ENCODE results near the gene RASSF5.
"Not testable (repeated sequence)": the region's sequence is repeated elsewhere in the genome, so short reads cannot be mapped to it uniquely, and the experiment has no call there.

RASSF5 gene

DNA sequence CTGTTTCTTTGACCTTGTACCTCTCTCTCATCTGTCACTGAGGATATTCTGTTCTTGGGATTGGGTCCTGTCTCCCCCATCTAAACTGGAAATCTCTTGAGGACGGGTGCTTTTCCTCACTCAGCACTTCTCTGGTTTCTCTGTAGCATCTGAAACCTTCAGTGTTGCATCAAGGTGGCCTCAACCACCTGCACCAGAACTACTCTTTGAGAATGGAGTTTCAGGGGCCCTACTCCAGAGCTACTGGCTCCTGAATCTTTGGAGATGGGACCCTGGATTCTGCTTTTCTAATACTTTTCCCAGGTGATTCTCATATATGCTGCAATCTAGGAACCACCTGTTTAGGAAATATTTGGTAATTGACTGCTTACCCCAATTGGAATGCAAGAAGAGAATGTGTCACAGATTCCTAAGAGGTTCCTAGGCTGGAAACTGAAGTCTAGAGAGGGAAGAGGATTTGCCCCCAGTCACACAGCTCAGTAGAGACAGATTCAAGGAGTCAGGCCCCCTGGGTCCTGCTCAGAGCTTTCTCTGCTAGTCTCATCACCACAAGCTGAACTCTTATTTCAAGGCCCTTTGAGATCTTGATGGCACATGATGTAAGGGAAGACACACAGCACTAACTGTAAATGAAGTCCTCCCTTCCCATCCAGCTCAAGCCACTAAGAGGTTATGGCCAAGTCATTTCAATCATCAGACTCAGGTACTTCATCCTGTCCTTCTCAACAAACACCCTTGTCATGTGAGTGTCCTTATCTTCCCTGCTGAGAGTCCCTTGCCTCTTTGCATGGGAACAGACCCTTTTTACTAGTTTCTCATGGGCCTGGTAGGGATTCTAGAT, 56.3 kb downstream of the RASSF5 start:
- no peak for FAIRE-seq

DNA sequence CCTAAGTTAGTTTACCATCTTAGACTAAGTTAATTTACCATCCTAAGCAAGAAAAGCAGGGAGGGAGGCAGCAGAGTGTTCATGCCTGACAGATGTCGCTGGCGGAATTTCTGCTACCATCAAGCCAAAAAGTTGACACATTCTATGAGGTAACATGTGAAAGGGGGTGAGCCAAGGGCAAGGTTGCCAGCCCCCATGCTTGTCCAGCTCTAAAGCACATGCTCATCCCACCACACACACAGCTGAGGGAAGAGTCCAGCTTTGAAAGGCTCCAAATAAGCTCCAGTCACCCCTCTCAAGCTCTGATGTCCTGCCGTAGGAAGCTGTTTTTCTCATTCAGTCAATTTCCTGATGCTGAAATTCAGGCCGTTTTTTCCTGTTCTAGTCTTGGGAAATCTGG, 58.7 kb downstream of the RASSF5 start:
- no peak for DNase-seq (ENCODE audit: insufficient read length, low spot score)
- no peak for FAIRE-seq

More for the DNA sequence above, 56.3 kb downstream of the RASSF5 start:
- DNase-seq (ENCODE audit: insufficient read length, low spot score), result no peak

- FAIRE-seq (no peak), DNase-seq (ENCODE audit: insufficient read length, low spot score) (no peak)
Measured at GRCh38 chr1:206566999-206567398, 59.7 kb downstream of the RASSF5 start.

DNA sequence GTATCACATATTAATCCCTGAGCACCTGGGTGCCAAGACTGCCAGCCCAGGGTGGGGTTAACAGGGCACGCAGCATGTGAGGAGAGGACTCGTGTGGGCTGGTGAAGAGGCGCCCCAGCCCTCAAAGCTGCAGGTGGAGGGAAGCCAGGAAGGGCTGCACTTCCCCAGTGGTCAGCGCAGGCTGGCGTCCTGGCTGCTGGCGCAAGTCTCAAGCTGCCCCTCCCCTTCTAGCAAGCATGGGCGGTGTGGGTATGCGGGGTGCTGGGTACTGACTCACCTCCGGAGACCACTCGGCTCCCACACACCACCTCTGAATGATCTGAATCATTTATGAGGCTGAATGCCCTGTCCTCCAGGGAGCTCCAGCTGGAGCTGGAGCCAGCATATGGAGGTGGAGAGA, 60.9 kb downstream of the RASSF5 start:
- no peak for FAIRE-seq
- no peak for DNase-seq (ENCODE audit: insufficient read length, low spot score)

DNA sequence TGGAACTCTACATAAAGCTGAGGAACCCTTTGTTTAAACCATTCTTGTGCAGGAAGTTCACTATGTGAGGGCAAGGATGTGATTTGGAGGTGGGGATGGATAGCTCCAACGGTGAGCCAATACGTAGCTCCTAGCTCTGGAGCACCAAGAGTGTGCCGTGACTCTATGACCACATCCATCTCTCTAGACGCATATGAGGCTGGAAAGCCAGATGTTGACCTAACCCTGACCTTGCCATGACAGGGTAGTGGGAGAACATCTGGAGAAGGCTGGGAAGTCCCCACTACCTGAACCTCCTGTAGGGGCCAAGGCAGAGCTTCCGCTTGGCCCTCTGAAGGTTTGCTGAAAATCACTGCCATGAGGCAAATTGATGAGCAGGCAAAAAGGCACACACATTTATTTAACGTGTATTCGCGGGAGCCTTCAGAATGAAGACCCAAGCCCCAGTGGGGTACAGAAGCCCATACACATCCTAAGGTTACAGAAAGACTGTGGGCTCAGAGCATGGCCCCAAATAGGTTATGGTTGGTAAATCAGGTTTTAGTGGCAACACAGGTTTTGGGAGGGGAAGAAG, 61.5 kb downstream of the RASSF5 start:
- DNase-seq (ENCODE audit: insufficient read length, low spot score) (no peak), FAIRE-seq (no peak)

- FAIRE-seq (no peak), DNase-seq (ENCODE audit: insufficient read length, low spot score) (no peak)
Measured at GRCh38 chr1:206569556-206569955, 62.2 kb downstream of the RASSF5 start.

GRCh38 chr1:206570529-206570928, 63.2 kb downstream of the RASSF5 start:
- FAIRE-seq (no peak), DNase-seq (ENCODE audit: insufficient read length, low spot score) (no peak)

GRCh38 chr1:206572835-206573234, 65.5 kb downstream of the RASSF5 start:
- DNase-seq (ENCODE audit: insufficient read length, low spot score) (no peak), FAIRE-seq (no peak)

DNA sequence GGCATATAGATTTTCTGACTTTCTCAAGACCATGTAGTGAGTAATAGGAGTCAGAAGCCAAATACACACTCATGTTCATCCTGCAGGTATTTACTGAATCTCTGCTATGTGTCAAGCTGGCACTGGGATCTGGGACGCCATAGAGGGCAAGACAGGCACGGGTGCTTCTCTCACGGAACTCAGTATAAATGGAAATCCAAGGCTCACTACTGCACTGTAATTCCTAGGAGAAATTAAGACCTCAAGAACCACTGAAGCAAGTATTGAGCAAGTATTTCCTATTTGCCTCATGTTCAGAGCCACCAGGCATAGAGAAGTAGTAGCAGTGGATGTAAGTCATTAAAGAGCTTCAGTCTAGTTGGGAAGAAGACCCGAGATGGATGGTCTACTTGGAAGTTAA, 66.0 kb downstream of the RASSF5 start:
- FAIRE-seq (no peak), DNase-seq (ENCODE audit: insufficient read length, low spot score) (no peak)

GRCh38 chr1:206573762-206574161, 66.4 kb downstream of the RASSF5 start:
- no peak for FAIRE-seq

DNA sequence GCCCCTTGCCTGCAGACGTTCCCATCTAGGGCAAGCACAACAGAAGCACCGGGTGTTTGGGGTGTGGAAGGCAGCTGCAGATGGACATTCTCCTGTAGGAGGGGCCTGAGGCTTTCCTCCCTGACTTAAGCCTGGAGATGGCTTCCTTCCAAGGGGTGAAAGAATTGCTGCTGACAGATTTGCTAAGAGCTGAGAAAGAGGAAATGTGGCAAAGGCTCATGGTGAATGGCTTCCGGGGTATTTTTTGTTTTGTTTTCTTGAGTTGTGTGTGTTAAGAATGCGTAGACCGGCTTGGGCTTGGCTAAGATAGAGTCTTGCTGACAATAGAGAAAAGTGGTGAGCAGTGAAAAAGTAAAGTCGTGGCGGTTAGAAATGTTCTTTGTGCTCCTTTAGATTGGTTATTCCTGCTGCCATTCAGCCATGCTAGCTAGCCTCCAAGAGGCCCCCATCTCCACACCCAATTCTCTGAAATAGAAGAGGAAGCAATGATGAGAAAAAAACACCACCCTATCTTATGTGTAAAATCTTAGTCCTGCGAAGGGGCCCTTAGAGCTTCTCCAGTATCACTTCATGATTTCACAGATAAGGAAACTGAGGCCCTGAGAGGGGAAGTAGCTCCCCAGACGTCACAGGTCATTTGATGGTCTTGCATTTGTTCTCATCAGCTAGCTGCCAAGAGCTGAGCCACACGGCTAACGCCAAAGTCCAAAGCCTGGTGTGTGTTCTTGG, 68.0 kb downstream of the RASSF5 start:
- FAIRE-seq (no peak), DNase-seq (ENCODE audit: insufficient read length, low spot score) (peak; percentile 53)

More at GRCh38 chr1:206573762-206574161, 66.4 kb downstream of the RASSF5 start:
- no peak for DNase-seq (ENCODE audit: insufficient read length, low spot score)

- FAIRE-seq, result no peak
- no peak for DNase-seq (ENCODE audit: insufficient read length, low spot score)
Measured at GRCh38 chr1:206575894-206576737, 68.8 kb downstream of the RASSF5 start.

DNA sequence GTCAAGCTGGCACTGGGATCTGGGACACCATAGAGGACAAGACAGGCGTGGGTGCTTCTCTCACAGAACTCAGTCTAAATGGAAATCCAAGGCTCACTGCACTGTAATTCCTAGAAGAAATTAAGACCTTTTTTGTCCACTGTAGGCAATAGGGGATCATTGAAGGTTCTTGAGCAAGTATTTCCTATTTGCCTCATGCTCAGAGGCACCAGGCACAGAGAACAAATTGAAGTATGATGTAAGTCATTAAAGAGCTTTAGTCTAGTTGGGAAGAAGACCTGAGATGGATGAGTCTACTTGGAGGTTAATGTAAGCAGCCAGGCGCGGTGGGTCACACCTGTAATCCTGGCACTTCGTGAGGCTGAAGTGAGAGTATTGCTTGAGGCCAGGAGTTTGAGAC, 70.3 kb downstream of the RASSF5 start:
- FAIRE-seq, result no peak
- DNase-seq (ENCODE audit: insufficient read length, low spot score), result no peak

DNA sequence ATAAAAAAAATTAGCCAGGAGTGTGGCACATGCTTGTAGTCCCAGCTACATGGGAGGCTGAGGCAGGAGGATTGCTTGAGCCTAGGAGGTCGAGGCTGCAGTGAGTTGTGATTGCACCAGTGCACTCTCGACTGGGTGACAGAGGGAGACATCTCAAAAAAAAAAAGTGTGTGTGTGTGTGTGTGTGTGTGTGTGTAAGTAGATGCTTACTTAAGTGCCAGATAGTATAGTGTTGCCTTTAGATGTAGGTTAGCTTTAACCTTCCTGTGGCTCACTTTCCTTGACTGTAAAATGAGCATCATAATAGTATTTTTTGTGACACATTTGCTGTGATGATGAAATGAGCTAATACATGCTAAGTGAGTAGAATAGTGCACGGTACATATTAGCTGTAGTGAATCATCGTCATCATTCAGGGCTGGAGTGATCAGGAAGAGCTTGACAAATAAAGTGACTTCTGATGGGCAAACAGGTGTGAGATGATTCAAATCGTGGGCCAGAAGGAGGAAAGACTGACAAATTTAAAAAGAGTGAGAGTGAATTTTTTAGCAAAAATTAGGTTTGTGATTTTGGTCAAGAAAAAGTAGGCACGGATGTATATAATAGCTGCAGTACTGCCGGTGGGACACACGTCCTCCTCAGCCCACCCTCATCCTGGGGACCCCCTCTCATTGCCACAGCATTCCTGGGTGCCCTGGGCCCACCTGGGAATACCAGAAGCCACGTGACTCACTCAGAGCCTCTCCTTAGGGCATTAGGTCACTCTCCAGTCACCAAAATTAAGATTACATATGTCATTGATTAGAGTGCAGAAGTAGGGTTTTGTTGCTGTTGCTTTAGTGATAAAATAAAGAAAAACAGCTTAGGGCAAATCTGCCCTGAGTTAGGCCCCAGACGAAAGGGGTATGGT, 71.0 kb downstream of the RASSF5 start:
- DNase-seq (ENCODE audit: insufficient read length, low spot score) (no peak), FAIRE-seq (no peak)

DNA sequence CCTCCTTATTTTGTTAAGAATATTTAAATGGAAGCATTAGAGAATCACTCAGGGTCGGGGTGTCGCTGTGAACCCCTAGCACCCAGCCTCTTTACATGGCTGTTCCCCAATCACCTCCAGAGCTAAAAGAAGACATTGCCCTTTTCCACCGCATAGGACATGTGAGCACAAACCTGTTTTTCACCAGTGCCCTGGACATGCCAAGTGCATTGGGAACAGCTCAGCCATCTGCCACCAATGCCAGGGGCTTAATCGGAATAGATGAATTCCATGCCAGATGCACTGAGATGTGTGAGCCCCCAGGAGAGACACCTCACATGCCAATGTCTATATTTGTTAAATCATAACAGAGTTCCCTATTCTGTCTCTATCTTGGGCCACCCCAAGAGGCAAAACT, 71.6 kb downstream of the RASSF5 start:
- no peak for DNase-seq (ENCODE audit: insufficient read length, low spot score)
- FAIRE-seq, result no peak

GRCh38 chr1:206579747-206580437, 72.6 kb downstream of the RASSF5 start:
- no peak for DNase-seq (ENCODE audit: insufficient read length, low spot score)
- FAIRE-seq, result no peak

- FAIRE-seq (no peak), DNase-seq (ENCODE audit: insufficient read length, low spot score) (no peak)
Measured at GRCh38 chr1:206580438-206581113, 73.2 kb downstream of the RASSF5 start.

DNA sequence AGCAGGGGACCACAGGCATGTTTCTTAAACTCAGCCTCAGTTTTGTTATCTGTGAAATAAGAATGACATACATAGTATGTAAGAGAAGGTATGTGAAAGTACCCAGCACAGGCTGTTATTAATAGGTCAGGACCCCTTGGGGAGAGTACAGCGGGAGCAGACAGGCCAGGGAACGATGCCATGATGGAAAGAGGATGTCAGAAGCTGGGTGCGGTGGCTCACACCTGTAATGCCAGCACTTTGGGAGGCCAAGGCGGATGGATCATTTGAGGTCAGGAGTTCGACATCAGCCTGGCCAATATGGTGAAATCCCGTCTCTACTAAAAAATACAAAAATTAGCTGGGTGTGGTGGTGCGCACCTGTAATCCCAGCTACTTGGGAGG, 73.8 kb downstream of the RASSF5 start:
- FAIRE-seq; DNase-seq (ENCODE audit: insufficient read length, low spot score): not testable (repeated sequence)

DNA sequence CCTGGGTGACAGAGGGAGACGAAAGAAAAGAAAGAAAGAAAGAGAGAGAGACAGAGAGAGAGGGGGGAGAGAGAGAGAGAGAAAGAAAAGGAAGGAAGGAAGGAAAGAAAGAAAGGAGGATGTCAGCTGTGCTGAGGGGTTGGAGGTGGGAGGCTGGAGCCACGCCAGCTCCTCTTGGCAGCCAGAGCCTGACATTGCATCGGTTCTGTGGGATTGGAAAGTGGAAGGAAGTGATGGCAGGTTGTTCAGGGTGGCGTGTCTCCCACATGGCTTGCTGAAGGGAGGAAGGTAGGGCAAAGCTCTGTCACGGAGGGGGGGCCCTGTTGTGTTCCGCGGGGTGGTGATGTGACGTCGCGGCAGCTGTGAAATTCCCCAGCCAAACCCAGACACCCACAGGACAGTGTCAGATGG, 74.2 kb downstream of the RASSF5 start:
- DNase-seq (ENCODE audit: insufficient read length, low spot score) (no peak), FAIRE-seq (no peak)
